DMS79 (cell line): Measurements from ENCODE around the gene SERHL2.
"Not testable (repeated sequence)": the region's sequence is repeated elsewhere in the genome, so short reads cannot be mapped to it uniquely, and the experiment has no call there.

Experiments used
- DNase-seq: peaks from one replicate; lab custom pipeline; 2025; lab: John Stamatoyannopoulos, UW

Gene SERHL2

GRCh38 chr22:42553475-42554361, at the start of gene SERHL2:
Gene SERHL2 (plus strand): TSS chr22:42553956. CDS start chr22:42554021, 65 bp downstream.
- DNase-seq, result no peak

GRCh38 chr22:42508327-42508974, 45.3 kb upstream of the SERHL2 start:
- DNase-seq, result not testable (repeated sequence)

- DNase-seq, result not testable (repeated sequence)
Measured at GRCh38 chr22:42508975-42509364, 44.8 kb upstream of the SERHL2 start.

DNA sequence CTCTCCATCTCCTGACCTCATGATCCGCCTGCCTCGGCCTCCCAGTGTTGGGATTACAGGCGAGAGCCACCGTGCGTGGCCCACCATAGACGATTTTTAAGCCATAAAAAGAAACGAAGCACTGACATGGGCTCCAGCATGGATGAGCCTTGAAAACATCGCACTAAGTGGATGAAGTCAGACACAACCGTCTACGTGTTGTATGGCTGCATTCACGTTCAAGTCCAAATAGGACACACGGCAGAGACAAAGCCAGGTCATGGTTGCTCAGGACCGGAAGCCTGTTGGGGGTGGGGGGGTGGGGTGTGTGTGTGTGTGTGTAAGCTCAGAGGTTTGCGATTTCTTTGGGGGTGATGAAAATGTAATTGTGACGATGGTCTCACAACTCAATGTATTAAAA, 44.2 kb upstream of the SERHL2 start:
- DNase-seq, result no peak

DNA sequence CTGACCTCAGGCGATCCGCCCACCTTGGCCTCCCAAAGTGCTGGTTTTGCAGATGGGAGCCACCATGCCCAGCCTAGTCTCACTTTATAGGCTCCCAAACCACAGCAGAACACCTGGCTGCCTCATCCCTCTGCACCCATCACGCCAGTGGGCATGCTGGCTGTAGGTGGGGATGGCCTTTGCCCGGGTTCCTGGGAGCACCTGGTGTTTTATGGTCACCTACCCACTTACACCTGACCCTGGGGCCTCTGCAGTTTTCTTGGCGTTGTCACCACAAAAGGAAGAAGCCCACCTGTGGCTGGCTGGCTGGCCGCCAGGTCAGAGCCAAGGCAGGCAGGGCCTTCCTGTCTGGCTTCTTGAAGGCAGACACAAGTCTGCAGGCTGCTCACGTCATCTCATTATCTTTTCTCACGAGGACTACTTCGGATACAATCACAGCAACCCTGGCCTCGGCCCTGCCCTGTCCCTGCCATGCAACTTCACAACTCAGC, 42.3 kb upstream of the SERHL2 start:
- DNase-seq, result no peak

GRCh38 chr22:42512273-42512990, 41.3 kb upstream of the SERHL2 start:
- DNase-seq, result not testable (repeated sequence)

DNA sequence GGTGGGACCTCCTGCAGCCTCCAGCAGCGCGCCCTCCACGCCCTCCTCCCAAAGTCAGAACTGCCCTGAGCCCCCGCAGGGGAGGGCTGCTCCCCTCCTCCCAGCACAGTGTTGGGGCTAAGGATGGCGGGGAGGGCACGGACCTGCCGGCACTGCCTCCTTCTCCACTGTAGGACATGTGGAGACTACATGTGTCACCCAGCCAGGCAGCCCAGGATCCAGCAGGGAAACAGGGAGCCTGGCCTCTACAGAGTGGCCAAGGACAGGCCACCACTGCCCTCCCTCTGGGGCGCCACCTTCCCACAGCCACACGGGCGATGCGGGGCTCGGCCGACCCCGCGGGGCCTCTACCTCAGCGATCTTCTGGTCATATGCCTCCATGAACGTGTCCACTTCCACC, 39.4 kb upstream of the SERHL2 start:
- DNase-seq, result not testable (repeated sequence)

GRCh38 chr22:42515304-42515703, 38.5 kb upstream of the SERHL2 start:
- not testable (repeated sequence) for DNase-seq

DNA sequence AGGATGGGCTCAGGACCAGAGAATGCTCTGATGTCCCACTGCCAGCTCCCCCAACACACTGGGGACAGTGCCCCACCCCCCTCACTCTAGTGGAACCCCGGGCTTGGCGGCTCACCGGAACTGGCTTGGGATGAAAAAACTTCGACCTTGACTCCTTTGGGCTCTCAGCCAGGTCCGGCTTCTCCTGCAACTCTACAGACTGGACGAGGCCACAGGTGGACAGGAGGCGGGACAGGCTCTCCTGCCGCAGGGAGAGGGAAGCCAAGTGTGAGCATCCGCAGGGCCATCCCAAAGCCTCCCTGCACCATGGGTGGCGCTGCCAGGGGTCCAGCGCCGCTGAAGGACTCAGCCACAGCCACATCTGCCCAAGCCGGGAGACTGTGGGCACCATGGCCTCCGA, 37.9 kb upstream of the SERHL2 start:
- no peak for DNase-seq

DNA sequence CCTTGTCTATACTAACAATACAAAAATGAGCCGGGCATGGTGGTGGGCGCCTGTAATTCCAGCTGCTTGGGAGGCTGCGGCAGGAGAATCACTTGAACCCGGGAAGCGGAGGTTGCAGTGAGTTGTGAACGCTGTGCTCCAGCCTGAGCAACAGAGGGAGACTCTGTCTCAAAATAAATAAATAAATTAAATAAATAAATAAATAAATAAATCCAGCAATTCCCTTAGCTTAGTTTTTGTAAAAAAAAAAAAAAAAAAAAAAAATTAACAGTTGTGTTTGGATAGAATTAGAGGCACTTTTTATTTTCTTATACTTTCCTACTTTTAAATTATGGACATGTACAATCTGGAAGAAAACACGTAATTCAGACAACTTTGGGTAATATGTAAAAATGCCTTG, 36.7 kb upstream of the SERHL2 start:
- DNase-seq, result not testable (repeated sequence)

DNA sequence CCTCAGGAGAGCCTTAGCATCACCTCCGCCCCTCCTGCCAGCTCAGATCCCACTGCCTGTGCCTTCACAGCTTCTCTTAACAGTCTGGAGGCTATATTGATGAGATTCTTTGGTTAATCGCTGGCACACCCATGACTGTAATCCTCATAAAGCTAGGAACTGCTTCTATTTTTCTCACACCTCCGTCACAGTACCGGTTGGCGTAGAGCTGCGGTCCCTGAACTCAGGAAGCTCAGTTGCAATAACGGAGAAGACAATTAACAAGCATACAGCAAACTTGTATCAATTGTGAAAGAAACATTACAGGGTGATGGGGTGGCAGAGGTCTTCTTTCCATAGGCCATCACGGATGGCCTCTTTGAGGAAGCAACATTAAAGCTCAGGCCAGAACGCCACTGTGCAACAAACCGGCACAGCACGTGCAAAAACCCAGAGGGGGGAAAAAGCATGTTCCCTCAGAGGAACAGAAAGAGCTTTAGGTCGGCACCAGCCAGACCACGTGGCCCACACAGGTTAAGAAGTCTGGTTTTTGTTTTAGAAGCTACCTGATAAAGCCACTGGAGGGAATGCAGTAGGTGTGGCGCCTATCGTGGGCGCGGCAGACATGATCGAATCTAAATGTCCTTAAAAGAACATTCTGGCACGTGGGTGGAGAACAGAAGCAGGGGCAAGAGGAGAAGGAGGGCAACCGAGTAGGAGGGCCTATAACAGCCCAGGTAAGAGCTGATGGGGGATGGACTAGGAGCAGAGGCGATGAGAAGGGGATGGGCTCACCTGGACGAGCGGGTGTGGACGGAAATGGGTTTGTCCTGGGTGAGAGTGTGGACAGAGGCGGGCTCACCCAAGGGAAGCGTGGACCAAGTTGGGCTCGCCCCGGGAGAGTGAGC, 34.9 kb upstream of the SERHL2 start:
- not testable (repeated sequence) for DNase-seq

DNA sequence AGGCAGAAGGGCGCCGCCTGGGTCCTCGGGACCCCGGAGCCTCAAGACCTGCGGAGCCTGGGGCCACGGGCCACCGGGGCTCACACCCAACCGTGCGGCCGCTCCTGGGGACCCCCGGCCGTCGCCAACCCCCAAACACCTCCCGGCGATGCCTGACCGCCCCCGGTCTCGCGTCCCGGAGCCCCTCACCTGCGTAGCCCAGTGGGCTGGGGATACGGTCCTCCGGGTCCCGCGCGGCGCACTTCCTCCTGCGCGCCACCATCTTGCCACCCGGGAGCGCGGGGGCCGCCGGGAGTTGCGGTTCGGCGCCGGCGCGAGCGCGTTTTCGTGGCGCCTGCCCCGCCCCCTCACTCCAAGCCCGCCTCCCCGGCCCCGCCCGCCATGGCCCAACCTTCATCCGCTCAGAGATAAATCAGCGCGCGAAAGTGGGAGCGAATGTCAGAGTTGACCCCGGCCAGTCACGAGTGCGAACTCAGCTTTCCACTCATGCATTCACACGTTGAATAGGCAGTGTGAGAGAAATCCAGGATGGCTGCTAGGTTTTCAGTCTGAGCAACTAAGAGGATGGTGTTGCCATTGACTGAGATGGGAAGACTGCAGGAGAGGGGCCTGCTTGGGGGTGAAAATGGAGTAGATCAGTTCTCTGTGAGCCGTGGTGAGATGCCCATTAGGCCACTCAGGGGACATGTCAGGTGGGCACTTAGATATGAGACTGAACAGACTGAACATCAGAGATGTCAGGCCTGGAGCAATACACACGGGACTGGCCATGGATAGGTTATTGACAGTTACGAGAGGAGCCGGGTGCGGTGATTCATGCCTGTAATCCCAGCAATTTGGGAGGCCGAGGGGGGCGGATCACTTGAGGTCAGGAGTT, 34.0 kb upstream of the SERHL2 start, which contains the start of gene RRP7A:
Gene RRP7A, minus strand, starts transcription at position 272 of the 877 bp plus-strand sequence. Its CDS starts 10 bp downstream, at position 262.
- DNase-seq, result peak; percentile 16

DNA sequence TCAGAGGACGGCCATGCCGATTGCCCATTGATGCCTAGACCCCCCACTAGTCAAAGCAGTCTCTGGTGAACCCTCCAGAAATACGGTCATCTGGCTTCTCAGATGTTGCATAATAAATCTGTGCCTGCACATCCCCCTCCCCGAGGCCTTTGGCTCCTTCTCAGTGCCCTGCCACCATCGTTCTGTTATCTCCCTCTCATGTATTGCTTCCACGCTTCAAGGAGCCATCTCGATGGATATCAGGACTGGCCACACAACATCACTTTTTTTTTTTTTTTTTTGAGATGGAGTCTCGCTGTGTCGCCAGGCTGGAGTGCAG, 32.6 kb upstream of the SERHL2 start:
- DNase-seq, result no peak

- no peak for DNase-seq
Measured at GRCh38 chr22:42522546-42522945, 31.2 kb upstream of the SERHL2 start.

GRCh38 chr22:42528591-42529307, 25.0 kb upstream of the SERHL2 start:
- DNase-seq, result no peak

DNA sequence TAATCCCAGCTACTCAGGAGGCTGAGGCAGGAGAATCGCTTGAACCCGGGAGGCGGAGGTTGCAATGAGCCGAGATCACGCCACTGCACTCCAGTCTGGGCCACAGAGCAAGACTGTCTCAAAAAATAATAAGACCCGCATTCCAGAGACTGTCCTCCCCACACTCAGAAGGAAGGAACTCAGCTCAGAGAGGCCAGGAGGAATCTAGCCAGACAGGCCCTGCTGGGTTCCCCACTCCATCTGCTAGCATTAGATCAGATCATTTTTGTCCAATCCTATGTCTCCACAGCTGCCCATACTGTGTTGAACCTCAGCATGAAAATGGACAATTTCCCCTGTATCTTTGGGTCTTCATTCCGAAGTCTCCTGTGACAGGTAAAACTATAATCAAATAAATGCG, 24.3 kb upstream of the SERHL2 start:
- not testable (repeated sequence) for DNase-seq

DNA sequence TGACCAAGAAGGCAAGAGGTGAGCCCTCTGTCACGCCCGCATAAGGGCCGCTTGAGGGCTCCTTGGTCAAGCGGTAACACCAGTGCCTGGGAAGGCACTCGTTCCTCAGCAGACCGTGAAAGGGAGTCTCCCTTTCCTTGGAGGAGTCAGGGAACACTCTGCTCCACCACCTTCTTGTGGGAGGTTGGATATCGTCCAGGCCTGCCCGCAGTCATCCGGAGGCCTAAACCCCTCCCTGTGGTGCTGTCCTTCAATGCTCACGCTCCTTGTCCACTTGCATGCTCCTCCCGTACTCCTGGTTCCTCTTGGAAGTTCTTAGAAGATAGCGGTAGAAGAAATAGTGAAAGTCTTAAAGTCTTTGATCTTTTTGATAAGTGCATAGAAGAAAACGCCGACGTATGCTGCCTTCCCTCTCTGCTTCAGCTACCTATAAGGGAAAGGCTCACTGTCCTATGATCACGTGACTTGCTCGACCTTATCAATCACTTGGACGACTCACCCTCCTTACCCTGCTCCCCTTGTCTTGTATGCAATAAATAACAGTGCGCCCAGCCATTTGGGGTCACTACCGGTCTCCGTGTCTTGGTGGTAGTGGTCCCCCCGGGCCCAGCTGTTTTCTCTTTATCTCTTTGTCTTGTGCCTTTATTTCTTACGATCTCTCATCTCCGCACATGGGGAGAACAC, 22.2 kb upstream of the SERHL2 start:
- not testable (repeated sequence) for DNase-seq

GRCh38 chr22:42533638-42533977, 20.1 kb upstream of the SERHL2 start:
- no peak for DNase-seq

DNA sequence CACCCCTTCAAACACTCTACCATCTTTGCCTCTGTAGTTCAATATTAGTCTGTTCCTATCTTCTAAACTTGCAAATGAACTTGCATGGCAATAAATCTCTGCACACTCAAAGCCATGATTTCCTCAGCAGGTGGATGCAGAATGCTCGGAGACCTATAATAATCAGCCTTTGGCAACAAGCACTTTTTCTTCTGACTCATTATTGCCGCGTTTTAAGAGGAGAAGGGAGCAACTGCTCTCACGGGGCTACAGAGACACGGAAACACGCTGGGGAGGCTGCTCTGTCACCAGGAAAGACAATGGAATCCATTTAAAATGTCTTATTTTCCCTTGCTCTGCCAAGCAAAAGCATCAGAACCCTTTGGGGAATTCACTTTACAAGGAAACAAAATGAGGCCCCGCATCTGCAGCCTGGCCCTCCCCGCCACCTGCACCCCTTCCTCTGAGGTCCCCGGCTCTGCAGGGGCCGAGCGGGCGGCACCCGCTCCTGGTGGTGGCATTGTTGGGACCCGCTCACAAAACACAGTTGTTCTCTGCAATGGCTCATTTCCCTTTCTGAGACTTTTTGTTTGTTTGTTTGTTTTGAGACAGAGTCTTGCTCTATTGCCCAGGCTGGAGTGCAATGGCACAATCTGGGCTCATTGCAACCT, 18.5 kb upstream of the SERHL2 start:
- DNase-seq, result not testable (repeated sequence)
